GM21367 (cell line): ENCODE measurements around the gene INSC.

Experiments used
- ATAC-seq: cut with Tn5 transposase; IDR thresholded peaks from one replicate; pipeline ENCODE4 v1.9.1; 2021; ENCODE audit not compliant: unreplicated experiment

The INSC gene

GRCh38 chr11:15145151-15145550 is 30.4 kb downstream of the INSC start:
- no peak for ATAC-seq

DNA sequence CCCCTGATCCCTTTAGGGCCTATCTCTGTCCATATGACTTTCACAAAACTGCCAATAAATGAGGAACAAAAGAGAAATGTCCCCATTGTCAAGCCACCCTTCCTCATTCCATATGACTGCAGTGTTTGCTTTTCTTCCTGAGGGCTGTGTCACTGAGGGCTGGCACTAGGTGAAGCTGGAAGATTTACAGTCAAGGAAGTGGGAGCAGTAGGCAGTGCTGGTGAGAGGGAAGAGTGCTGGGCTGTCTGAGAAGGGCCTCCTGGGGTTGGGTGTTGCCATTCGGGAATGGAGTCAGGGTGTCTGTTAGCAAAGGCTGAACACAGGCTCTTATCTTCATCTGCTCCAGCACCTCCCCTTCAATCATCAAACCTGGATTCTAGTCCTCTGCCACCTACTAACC is 30.9 kb downstream of the INSC start:
- ATAC-seq: no peak

DNA sequence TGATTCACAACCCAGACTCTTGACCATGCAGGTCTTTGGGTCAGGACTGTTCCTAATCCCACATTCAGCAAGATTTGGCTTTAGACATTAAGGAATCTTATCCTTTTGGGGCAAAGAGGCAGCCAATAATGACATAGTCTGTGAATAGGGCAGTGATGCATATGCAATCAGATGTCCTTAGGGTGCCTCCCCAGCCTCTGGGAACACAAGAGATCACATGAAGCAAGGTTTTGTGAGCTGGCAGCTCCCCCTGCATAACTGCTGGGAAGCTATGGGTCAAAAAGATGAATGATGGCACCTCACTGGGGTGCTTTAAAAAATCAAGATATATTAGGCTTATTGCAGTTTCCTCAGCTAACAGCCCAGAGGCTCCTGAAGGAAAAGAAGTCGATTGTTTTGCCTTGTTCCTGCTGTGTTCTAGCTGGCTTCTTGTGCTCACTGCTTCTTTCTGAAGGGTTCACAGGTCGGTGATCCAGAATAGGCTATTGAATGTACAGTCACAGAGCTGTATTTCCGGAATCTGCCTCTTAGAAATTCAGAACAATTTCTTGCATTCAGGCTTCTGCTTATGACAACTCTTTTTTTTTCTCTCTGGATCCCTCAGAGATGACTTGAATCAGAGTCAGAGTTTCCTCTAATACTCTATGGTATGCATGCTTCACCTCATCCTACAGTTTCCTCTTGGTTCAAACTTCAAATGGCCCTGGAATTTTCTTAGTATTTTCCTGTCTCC is 31.7 kb downstream of the INSC start:
- no peak for ATAC-seq

GRCh38 chr11:15148169-15148568 is 33.4 kb downstream of the INSC start:
- no peak for ATAC-seq

- ATAC-seq: no peak
Measured at GRCh38 chr11:15149050-15149449, 34.3 kb downstream of the INSC start.

- ATAC-seq: no peak
Measured at GRCh38 chr11:15150507-15150906, 35.8 kb downstream of the INSC start.

DNA sequence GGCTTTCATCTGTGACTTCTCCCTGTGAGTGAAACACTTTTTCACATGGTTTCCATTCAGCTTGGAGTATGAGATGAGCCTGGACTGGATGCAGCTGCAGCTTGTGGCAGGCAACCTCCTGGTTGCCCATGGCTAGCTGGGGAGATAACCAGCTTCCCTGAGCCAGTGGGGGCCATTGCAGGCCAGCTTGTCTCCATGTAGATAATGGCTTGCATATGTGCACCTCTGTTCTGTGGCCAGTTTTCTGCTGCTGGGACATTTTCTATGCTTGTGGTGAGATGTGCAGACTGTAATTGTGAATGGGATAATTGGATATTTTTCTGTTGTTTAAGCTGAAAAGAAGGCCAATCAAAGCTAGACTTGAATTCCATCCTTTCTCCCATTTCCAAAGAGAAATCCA is 38.5 kb downstream of the INSC start:
- no peak for ATAC-seq

DNA sequence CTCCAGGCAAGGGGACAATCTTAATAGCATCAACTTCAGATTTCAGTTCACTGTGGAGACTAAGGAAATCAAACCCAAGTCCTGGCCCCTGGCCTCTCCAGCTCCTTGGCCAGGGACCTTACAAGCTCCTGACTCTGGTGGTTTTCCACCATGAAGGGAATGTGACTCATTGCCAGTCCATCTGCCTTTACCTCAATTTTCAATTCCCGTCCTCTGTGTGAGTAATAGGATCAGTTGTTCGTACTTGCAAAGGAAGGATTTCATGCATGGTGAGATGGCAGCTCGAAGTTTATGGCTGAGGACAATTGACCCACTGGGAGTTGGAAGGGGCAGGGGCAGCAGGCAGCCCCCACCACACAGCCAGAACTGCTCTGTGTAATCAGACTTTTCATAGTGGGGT is 42.5 kb downstream of the INSC start:
- ATAC-seq: no peak

DNA sequence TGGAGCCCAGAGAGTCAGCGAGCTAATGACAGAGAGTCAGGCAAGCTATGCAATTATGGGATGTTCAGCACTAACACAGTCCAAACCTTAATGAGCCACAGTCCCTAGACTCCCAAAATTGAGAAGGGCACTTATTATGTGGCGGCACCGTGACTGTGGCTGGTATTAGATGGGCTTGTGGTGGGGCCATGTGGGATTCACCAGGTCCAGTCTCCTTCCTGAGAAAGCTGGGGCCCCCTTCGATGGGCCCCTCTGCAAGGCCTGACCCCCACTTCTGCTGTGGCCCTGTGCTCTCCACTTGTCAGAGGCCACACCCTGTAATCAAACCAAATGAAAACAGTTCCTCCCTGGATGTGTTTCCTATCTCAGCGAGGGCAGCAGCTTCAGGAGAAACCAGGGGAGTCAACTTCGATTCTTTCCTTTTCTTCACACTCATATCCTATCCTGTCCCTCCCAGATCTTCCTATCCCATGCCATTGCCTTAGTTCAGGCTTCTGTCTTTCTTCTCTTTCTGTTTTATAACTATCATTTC is 42.9 kb downstream of the INSC start:
- ATAC-seq: no peak

DNA sequence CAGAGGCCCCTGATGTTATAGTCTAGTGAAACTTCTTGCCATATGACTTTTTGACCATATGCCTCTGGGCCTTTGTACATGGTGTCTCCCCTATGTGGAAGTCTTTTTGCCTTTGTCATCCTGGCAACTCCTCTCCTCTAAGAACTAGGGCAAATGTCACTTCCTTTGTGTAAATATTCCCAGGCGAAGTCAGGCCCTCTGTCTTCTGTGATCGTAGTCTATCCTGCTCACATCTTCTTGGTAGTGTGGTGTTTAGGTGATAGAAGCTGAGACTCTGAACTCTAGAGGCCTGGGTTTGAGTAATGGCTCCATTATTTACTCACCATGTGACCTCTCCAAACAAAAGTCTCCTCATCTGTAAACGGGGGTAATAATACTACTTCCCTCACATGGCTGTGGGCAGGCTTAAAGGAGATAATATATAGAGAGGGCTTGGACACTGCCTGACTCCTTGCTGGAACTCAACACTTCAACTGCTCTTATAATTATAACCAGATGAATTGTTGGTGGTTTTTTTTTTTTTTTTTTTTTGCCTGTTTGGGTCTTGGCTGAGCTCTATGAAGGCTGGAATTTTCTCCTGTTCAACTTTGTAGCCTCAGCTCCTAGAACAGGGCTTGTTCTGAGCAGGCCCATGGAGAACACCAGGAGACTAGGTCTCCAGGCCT is 43.8 kb downstream of the INSC start:
- no peak for ATAC-seq

- peak; percentile 83 for ATAC-seq
Measured at GRCh38 chr11:15159085-15159484, 44.4 kb downstream of the INSC start.

DNA sequence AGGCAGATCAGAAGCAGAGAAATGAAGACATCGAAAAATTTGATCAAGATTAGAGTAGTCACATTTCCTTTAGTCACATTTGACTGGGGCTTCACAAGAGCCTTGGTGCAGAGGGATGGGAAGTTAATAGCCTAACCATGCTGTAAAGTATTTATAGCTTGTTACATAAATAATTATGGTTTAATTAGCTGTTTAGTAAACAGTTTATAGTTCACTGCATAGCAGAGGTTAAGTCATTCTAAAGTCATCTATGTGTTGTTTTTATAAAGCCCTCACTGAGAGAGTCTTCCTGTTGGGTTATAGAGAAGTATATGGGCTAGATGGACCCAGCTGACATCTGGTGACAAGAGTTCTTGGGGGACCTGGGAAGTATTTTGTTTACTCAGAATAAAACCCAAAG is 47.1 kb downstream of the INSC start:
- ATAC-seq: no peak

- no peak for ATAC-seq
Measured at GRCh38 chr11:15163136-15163535, 48.4 kb downstream of the INSC start.

- no peak for ATAC-seq
Measured at GRCh38 chr11:15166204-15166603, 51.5 kb downstream of the INSC start.

DNA sequence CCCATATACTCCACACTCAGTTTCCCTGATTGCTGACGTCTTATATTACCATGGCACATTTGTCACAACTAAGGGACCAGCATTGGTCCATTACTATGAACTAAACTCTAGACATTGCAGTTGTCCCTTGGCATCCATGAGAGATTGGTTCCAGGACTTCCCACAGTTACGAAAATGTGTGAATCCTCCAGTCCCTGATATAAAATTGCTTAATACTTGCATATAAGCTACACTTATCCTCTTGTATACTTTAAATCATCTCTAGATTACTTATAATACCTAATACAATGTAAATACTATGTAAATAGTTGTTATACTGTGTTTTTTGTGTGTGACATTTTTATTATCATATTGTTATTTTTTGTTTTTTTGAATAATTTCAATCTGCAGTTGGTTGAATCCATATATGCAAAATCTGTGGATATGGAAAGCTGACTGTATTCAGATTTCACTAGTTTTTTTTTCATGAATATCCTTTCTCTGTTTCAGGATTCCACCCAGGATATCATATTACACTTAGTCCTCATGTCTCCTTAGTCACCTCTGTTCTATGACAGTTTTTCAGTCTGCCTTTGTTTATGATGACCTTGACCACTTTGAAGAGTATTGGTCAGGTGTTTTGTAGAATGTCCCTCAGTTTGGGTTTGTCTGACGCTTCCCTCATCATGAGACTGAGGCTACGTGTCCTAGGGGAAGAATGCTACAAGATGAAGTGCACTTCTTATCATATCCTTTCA is 55.3 kb downstream of the INSC start:
- no peak for ATAC-seq

DNA sequence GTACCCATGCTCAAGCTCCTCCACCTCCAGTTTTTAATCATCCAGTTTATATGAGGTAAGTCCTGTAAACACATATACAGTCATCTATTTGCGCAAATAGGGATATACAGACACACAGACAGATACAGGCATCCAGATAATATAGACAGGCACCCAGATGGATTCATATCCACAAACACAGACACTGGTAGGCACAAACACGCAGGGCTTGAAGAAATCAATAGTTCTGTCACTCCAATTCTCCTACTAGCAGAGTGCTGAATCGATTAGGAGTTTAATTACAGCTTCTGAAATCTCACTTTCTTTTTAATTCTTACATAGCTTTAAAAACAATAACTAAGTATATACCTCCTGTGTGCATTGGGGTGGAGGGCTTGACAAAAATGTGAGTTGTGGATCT is 56.0 kb downstream of the INSC start:
- no peak for ATAC-seq

- no peak for ATAC-seq
Measured at GRCh38 chr11:15171956-15172355, 57.2 kb downstream of the INSC start.

DNA sequence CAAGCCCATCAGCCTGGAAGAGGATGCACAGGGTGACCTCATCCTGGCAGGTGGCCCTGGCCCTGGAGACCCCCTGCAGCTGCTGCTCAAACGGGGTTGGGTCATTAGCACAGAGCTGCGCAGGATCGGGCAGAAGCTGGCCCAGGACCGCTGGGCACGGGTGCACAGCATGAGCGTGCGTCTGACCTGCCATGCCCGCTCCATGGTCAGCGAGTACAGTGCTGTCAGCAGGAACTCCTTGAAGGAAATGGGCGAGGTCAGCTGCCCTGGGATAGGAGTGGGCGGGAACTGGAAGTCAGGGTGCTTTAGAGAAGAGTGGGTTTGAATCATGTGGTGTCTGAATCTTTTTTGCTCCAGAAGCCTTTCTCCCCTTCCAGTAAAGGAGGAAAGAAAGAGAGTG is 61.1 kb downstream of the INSC start:
- ATAC-seq: no peak

DNA sequence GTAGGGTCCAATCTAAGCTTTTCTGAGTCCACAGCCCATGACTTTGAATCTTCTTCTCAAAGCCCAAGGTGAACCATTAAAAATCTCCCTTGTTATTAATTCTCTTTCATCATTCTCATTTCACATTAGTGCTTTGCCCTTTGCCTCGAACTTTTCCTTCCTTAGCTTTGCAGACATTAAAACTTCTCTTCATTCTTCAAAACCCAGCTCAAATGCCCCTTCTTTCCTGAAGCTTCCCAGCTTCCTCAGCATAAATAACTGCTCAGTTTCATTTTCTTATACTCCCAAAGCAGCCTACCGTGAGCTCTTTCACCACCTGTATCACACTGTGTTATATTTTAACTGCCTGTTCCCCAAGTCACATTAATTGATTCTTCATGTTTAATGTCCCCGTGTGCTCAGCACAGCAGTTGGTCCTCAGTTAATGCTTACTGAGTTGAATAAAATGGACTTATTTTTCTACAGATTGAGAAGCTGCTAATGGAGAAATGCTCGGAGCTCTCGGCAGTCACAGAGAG is 62.0 kb downstream of the INSC start:
- ATAC-seq: no peak

DNA sequence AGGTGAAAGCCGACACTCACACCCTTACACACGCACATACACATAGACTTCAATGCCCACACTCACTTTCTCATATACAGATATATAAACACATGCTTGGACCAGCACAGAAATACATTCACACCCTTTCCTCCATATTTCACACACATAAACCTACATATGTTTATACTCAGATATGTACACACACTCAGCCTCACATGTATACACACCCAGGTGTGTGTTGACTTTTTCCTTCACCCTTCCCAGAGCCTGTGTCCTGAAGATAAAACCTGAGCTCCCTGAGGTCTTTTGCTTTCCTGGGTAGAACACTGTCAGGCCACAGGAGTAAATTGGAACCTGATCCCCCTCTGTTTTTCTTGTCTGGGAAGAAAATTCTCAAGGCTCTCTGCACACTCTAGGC is 62.8 kb downstream of the INSC start:
- ATAC-seq: no peak

DNA sequence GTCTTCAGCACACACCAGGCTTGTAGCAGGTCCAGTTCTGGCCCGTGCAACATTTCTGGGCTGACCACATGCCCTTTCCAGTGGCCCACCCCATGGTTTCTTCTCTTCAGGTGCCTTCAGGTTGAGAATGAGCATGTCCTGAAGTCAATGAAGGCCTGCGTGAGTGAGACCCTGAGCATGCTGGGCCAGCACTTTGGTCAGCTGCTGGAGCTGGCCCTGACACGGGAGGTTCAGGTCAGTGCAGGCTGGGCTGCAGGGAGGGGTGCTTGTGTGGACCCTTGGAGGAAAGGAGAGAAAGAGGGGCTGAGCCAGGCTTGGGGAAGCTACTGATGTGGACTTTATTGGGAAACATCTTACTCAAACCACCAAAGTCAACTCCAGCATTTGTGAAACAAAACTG is 63.5 kb downstream of the INSC start:
- no peak for ATAC-seq

DNA sequence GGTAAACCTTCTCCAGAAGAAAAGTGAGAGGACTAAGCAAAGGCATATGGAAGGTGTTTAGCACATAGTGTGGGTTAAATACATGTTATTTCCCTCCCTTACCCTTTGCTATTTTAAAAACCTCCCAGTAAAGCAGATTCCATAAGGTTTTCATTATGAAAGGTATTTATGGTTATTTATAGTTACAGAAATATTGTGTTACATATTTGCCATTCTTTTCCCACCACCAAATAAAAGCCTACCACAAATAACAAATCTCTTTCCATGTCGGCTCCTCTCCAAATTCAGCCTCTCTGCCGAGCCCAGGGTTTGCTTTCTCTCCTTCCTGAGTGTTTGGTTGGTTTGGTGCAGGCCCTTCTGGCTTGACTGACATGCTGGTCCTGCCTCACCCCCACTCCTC is 64.4 kb downstream of the INSC start:
- ATAC-seq: no peak
